GM10847 (cell line): Measurements from ENCODE around the gene WBP2.

Source experiments
- POLR2A ChIP-seq: IDR thresholded peaks from 2 replicates; pipeline ENCODE4 v1.6.1; 2011; ENCODE audit not compliant: insufficient read length; ENCODE audit errors: extremely low read depth

WBP2 gene

GRCh38 chr17:75829747-75830146, 25.4 kb downstream of the WBP2 start:
- TF ChIP-seq POLR2A: no peak

GRCh38 chr17:75828741-75829140, 26.4 kb downstream of the WBP2 start:
- no peak for TF ChIP-seq POLR2A

- no peak for TF ChIP-seq POLR2A
These were observed 27.1 kb downstream of the WBP2 start for GRCh38 chr17:75828076-75828400.

GRCh38 chr17:75827308-75828075, 27.6 kb downstream of the WBP2 start:
- no peak for TF ChIP-seq POLR2A

- TF ChIP-seq POLR2A: no peak
These were observed 28.4 kb downstream of the WBP2 start for GRCh38 chr17:75826561-75827307.

- no peak for TF ChIP-seq POLR2A
These were observed 29.3 kb downstream of the WBP2 start for GRCh38 chr17:75825748-75826370.

- TF ChIP-seq POLR2A: no peak
These were observed 30.0 kb downstream of the WBP2 start for GRCh38 chr17:75825149-75825552.

GRCh38 chr17:75824666-75825065, 30.5 kb downstream of the WBP2 start:
- no peak for TF ChIP-seq POLR2A

GRCh38 chr17:75824050-75824552, 31.0 kb downstream of the WBP2 start:
- TF ChIP-seq POLR2A: no peak

GRCh38 chr17:75823257-75824041, 31.7 kb downstream of the WBP2 start:
- no peak for TF ChIP-seq POLR2A

- no peak for TF ChIP-seq POLR2A
These were observed 32.4 kb downstream of the WBP2 start for GRCh38 chr17:75822800-75823166.

- TF ChIP-seq POLR2A: no peak
These were observed 32.9 kb downstream of the WBP2 start for GRCh38 chr17:75822119-75822799.

- no peak for TF ChIP-seq POLR2A
These were observed 33.6 kb downstream of the WBP2 start for GRCh38 chr17:75821552-75821951.
